ENCODE data around the gene LCE1F.

LCE1F gene

DNA sequence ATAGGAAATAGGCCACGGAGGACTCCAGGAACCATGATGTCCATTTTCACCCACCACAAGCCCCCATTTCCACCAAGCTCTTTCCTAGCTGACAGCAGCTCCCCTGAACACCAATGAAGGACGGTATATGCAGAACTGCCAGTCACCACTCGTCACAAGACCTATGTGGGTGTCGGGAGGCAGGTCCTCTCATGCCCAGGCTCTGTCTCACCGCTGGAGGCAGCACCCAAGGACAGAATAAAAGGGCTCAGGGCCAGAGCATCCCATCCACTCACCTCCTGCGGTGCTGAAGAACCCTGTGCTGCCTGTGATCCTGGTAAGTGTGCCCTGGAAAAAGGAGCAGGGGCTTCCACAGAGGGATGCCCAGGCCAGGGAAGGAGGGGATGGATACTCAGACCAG lies at the start of gene LCE1F:
Gene LCE1F, plus strand, starts transcription at position 266 of the 400 bp plus-strand sequence. CDS start 1,232 bp downstream, outside the sequence.
- ATAC-seq (no peak), DNase-seq (no peak)
- no peak within 1 kb of the TSS for H3K27ac Mint-ChIP-seq
- H3K27me3 Mint-ChIP-seq = peaks cover 15% of the 10 kb centered on the region
- peaks cover 9% of the 10 kb centered on the region for H3K9me3 Mint-ChIP-seq
- H3K4me1 Mint-ChIP-seq = no peaks in the 10 kb centered on the region
- no peaks in the 10 kb centered on the region for H3K36me3 Mint-ChIP-seq (ENCODE audit: low read depth)
- H3K4me3 Mint-ChIP-seq = no peak within 1 kb of the TSS

DNA sequence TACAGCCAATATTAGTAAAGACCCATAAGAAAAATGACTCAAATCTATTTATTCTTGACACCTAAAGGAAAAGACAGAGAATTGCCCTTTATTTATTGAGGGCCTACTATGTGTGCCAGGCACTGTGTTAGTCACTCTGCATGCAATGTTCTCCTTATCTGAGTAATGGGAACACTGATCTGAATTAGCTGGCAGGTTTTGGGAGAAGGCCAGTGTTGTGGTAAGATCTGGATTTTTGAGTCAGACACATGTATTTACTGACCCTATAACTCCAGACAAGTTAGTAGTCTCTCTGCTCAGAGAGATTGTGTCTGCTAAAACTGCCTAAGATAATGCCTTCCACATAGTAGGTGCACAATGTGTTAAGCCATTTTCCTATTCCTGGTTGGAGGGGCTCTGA lies 49.7 kb upstream of the LCE1F start:
- Mint-ChIP-seq H3K4me1 (no peaks in the 10 kb centered on the region), H3K27ac (no peak overlapping the region), H3K27me3 (peaks cover 5% of the 10 kb centered on the region), H3K9me3 (no peaks in the 10 kb centered on the region), H3K4me3 (no peak overlapping the region), H3K36me3 (ENCODE audit: low read depth) (no peaks in the 10 kb centered on the region)
- ATAC-seq (no peak), DNase-seq (no peak)

DNA sequence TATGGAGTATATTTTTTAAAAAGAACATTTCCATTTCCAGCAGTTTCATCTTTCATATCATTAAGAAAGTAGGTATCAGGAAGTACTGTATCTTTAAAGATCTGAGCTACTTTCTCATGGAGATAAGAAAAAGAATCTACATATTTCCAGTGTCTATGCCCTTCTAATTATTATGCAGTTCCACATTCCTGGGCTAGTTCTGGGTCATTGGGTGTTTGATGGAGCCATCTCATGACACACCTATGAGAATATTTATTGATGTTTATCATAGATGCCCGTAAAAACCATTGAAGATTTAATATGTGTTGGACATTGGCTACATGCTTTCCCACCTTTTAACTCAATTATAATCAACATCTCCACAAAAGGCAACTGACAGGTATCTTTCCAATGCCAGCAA lies 46.0 kb upstream of the LCE1F start:
- H3K36me3 Mint-ChIP-seq (ENCODE audit: low read depth) = no peaks in the 10 kb centered on the region
- H3K27me3 Mint-ChIP-seq = peaks cover 10% of the 10 kb centered on the region
- no peaks in the 10 kb centered on the region for H3K9me3 Mint-ChIP-seq
- no peak overlapping the region for H3K27ac Mint-ChIP-seq
- ATAC-seq (no peak), DNase-seq (no peak)
- no peaks in the 10 kb centered on the region for H3K4me1 Mint-ChIP-seq
- no peak overlapping the region for H3K4me3 Mint-ChIP-seq

DNA sequence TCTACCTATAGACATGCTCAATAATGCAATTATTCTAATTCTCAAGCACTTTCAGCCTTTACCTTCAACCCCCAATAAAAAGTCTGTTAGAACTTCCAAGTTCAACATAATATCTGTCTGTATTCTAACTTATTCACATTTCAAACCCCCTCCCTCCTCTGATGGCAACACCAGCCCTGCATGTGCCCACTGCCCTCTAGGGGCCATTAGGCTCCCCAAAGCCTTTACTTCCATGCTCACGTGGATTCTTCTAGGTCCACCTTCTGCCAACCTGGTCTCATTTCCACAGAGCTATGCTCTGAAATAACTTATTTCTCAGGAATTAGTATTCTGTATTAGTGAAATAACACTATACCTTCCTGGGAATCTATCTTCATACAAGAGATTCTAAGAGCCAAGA lies 39.3 kb upstream of the LCE1F start:
- no peaks in the 10 kb centered on the region for H3K4me1 Mint-ChIP-seq
- H3K9me3 Mint-ChIP-seq = no peaks in the 10 kb centered on the region
- ATAC-seq = no peak
- H3K27ac Mint-ChIP-seq = no peak overlapping the region
- H3K27me3 Mint-ChIP-seq = peaks cover 22% of the 10 kb centered on the region
- DNase-seq = no peak
- no peaks in the 10 kb centered on the region for H3K36me3 Mint-ChIP-seq (ENCODE audit: low read depth)
- H3K4me3 Mint-ChIP-seq = no peak overlapping the region

DNA sequence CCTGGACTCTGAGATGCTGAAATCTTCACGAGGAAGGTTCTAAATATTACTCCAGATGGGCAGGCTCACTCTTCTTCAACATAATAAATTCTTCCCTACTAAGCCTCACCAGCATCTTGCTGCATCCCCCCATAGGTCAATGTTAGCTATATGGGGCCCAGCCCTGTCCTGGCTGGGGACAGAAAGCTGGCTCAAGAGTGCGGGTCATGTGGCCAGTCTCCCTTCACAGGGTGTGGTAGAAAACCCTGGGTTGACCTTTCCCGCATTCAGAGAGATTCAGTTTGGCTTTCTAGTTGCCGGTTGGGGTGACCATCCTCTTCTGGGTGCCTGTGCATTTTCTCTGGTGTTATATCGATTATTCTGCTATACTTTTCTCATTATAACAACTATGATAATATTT lies 36.9 kb upstream of the LCE1F start:
- Mint-ChIP-seq H3K27ac (no peak overlapping the region), H3K36me3 (ENCODE audit: low read depth) (no peaks in the 10 kb centered on the region), H3K27me3 (peaks cover 27% of the 10 kb centered on the region), H3K4me3 (no peak overlapping the region), H3K9me3 (no peaks in the 10 kb centered on the region), H3K4me1 (no peaks in the 10 kb centered on the region)
- ATAC-seq = no peak
- DNase-seq = no peak

DNA sequence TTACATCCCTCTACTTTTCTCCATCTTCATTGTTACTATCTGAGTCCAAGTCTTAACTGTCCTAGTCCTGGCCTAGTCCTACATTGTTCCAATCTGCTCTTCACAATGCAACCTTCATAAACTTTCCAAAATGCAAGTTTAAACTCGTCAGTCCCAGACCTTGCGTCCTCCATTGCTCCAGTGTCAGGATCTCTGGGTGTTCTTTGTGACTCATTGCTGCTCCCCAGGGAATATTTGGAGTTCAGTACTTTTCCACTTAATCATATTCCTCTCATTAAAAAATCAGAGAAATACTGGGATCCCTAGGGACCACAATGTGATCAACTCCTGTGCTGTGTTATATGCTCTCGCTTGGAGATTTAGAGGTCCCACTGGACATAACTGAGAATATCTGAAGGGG lies 35.1 kb upstream of the LCE1F start:
- Mint-ChIP-seq H3K27ac (no peak overlapping the region), H3K27me3 (peaks cover 26% of the 10 kb centered on the region), H3K4me1 (no peaks in the 10 kb centered on the region), H3K36me3 (ENCODE audit: low read depth) (no peaks in the 10 kb centered on the region), H3K9me3 (no peaks in the 10 kb centered on the region), H3K4me3 (no peak overlapping the region)
- DNase-seq (no peak), ATAC-seq (no peak)

- Mint-ChIP-seq H3K27ac (no peak overlapping the region), H3K4me1 (no peaks in the 10 kb centered on the region), H3K4me3 (no peak overlapping the region), H3K27me3 (peaks cover 16% of the 10 kb centered on the region), H3K36me3 (ENCODE audit: low read depth) (no peaks in the 10 kb centered on the region), H3K9me3 (no peaks in the 10 kb centered on the region)
- no peak for DNase-seq
- ATAC-seq = no peak
Measured at GRCh38 chr1:152741656-152742055, 33.3 kb upstream of the LCE1F start.

DNA sequence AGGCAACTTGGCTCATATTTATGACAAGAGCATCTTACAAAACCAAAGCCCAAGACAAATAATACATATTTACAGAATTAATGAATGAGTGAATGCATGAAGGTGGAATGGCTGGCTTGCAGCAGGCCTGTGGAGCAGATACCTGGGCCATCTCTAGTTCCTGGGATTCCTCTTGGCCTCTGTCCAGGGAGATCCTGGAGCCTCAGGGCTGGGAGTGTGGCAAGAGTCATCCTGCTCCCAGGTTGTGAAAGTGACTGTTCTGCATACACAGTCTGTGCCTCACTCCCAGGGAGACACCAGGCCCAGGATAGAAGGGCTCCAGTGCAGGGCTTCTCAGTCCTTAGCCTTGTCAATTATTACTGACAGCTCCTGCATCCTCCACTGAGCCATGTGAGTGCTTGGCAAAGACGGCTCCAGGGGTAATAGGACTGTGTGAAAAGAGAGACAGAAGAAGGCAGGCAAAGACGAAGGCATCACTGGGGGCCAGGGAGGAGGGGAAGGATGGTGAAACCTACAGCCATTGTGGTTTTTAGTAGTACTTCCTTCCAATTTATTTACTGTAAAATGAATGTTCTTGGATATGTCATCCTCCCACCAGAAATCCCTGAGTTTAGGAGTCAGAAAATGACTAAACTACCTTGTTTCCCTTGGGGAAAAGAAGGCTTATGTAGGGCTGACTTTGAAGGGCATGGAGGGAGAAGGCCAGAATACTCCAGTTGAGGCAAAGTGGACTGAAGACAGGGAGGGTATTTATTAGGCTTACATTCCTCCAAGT lies 31.4 kb upstream of the LCE1F start:
- Mint-ChIP-seq H3K9me3 (no peaks in the 10 kb centered on the region), H3K27me3 (peaks cover 14% of the 10 kb centered on the region), H3K4me1 (no peaks in the 10 kb centered on the region), H3K36me3 (ENCODE audit: low read depth) (no peaks in the 10 kb centered on the region), H3K4me3 (no peak overlapping the region), H3K27ac (no peak overlapping the region)
- DNase-seq (no peak), ATAC-seq (no peak)

GRCh38 chr1:152745289-152745704 lies 29.6 kb upstream of the LCE1F start:
- DNase-seq = no peak
- Mint-ChIP-seq H3K36me3 (ENCODE audit: low read depth) (no peaks in the 10 kb centered on the region), H3K27me3 (peaks cover 20% of the 10 kb centered on the region), H3K27ac (no peak overlapping the region), H3K9me3 (no peaks in the 10 kb centered on the region), H3K4me3 (no peak overlapping the region), H3K4me1 (no peaks in the 10 kb centered on the region)
- ATAC-seq = no peak

GRCh38 chr1:152745765-152746444 lies 29.0 kb upstream of the LCE1F start:
- Mint-ChIP-seq H3K9me3 (no peaks in the 10 kb centered on the region), H3K36me3 (ENCODE audit: low read depth) (no peaks in the 10 kb centered on the region), H3K4me3 (no peak overlapping the region), H3K27me3 (peaks cover 23% of the 10 kb centered on the region), H3K4me1 (no peaks in the 10 kb centered on the region), H3K27ac (no peak overlapping the region)
- ATAC-seq (no peak), DNase-seq (no peak)

- H3K4me3 Mint-ChIP-seq = no peak overlapping the region
- no peak for ATAC-seq
- H3K36me3 Mint-ChIP-seq (ENCODE audit: low read depth) = no peaks in the 10 kb centered on the region
- no peak for DNase-seq
- peaks cover 20% of the 10 kb centered on the region for H3K27me3 Mint-ChIP-seq
- H3K4me1 Mint-ChIP-seq = peaks cover 3% of the 10 kb centered on the region
- no peak overlapping the region for H3K27ac Mint-ChIP-seq
- H3K9me3 Mint-ChIP-seq = no peaks in the 10 kb centered on the region
Measured at GRCh38 chr1:152747831-152748230, 27.1 kb upstream of the LCE1F start.

- DNase-seq (no peak), ATAC-seq (peak; percentile 28)
- peaks cover 28% of the 10 kb centered on the region for H3K27me3 Mint-ChIP-seq
- no peak overlapping the region for H3K27ac Mint-ChIP-seq
- H3K4me3 Mint-ChIP-seq = no peak overlapping the region
- no peaks in the 10 kb centered on the region for H3K9me3 Mint-ChIP-seq
- H3K36me3 Mint-ChIP-seq (ENCODE audit: low read depth) = no peaks in the 10 kb centered on the region
- peaks cover 3% of the 10 kb centered on the region for H3K4me1 Mint-ChIP-seq
Measured at GRCh38 chr1:152752225-152752624, 22.7 kb upstream of the LCE1F start.

GRCh38 chr1:152753586-152753985 lies 21.4 kb upstream of the LCE1F start:
- DNase-seq (no peak), ATAC-seq (no peak)
- Mint-ChIP-seq H3K4me1 (peaks cover 3% of the 10 kb centered on the region), H3K27ac (no peak overlapping the region), H3K4me3 (no peak overlapping the region), H3K27me3 (peaks cover 23% of the 10 kb centered on the region), H3K9me3 (no peaks in the 10 kb centered on the region), H3K36me3 (ENCODE audit: low read depth) (no peaks in the 10 kb centered on the region)

GRCh38 chr1:152756872-152757271 lies 18.1 kb upstream of the LCE1F start:
- DNase-seq (no peak), ATAC-seq (no peak)
- H3K4me3 Mint-ChIP-seq = no peak overlapping the region
- H3K9me3 Mint-ChIP-seq = no peaks in the 10 kb centered on the region
- peaks cover 12% of the 10 kb centered on the region for H3K27me3 Mint-ChIP-seq
- peaks cover 3% of the 10 kb centered on the region for H3K4me1 Mint-ChIP-seq
- no peaks in the 10 kb centered on the region for H3K36me3 Mint-ChIP-seq (ENCODE audit: low read depth)
- no peak overlapping the region for H3K27ac Mint-ChIP-seq

GRCh38 chr1:152757747-152758146 lies 17.2 kb upstream of the LCE1F start, which contains the start of gene KPRP:
Gene KPRP, plus strand, starts transcription at chr1:152758025. Its CDS starts 1,564 bp downstream, at chr1:152759589.
- DNase-seq (no peak), ATAC-seq (no peak)
- H3K27ac Mint-ChIP-seq = no peak within 1 kb of the TSS
- no peaks in the 10 kb centered on the region for H3K9me3 Mint-ChIP-seq
- no peaks in the 10 kb centered on the region for H3K36me3 Mint-ChIP-seq (ENCODE audit: low read depth)
- no peaks in the 10 kb centered on the region for H3K4me1 Mint-ChIP-seq
- peaks cover 13% of the 10 kb centered on the region for H3K27me3 Mint-ChIP-seq
- H3K4me3 Mint-ChIP-seq = no peak within 1 kb of the TSS
